HG02623 (cell line): ENCODE measurements around the gene HS6ST2.

Source experiments
- ATAC-seq: cut with Tn5 transposase; IDR thresholded peaks from one replicate; pipeline ENCODE4 v1.9.1; 2021; ENCODE audit warnings: moderate library complexity; ENCODE audit not compliant: unreplicated experiment

HS6ST2 gene

DNA sequence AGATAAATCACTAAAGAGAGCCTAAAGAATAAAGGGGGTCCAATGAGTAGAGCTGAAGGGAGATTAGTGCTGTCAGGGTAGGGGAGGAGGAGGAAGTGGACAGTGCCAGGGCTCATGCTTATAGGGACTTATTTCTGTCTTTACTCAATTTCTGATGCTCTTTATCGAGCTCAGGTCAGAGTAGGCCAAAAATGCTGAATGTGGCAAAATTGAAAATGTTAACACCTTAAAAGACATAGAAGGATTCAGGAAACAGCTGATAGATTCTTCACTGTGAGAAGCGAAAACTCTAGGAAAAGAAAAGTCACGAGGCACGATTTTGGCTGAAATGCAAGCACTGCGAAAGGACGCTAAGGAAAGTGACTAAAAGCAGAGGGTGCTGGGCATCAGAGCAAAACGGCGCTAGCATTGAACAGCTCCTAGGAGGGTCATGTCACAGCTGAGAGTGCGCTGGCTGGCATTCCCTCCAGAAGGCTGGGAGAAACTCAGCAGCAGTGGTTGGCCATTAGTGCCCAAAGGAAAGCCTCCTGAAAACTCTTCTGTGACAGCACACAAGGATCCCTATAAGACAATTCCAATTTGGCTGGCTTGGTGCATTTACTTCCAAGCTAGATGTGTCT is 150.9 kb downstream of the HS6ST2 start:
- ATAC-seq = no peak

GRCh38 chrX:132802033-132802432 is 156.4 kb downstream of the HS6ST2 start:
- ATAC-seq = no peak

DNA sequence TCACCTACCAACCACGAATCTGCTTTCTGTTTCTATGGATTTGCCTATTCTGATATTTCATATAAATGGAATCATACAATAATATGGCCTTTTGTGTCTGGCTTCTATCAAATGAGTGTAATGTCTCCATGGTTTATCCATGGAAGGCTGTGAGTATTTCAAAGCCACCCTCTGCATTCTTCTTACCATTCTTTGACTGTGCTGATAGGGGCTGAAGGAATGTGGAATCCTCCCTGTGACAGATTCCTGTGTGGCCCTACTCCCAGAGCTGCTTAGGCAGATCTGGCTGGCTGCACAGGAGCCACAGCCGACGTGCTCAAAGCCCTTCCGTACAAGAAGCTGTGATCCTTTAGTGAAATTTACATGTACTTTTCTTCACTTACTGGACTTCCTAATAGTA is 163.2 kb downstream of the HS6ST2 start:
- no peak for ATAC-seq

- ATAC-seq = no peak
Measured at GRCh38 chrX:132791714-132792113, 166.7 kb downstream of the HS6ST2 start.

DNA sequence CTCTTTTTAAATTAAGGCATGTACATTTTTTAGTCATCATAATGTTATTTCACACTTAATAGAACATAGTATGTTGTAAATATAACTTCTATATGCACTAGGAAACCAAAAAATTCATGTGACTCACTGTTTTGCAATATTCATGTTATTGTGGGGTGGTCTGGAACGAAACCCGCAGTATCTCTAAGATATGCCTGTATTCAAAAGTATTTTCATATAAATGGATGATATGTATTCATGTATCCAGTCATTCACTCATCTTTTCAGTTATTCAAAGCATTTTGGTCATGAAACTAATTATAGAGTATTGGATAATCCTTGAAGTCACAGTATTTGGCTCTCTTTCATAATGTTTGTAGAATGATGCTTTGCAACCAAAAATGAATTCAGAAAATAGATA is 168.1 kb downstream of the HS6ST2 start:
- no peak for ATAC-seq

DNA sequence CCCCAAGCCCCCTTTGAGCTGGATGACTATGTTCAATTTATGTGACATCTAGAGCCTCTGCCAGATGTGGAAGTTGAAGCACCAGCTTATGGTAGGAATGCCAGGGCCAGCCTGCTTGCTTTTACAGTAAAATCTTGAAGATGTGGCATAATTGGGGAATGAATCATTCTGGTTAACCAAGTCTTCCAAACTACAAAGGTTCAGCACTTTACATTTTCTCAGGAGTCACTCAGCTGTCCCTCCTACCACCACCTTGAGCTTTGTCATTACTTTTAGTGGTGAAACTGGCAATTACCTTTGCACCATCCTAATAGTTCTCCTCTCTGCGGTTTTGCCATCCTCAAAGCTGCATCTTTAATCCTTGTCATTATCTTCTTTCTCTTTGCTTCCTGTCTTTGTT is 172.2 kb downstream of the HS6ST2 start:
- ATAC-seq = no peak

GRCh38 chrX:132778917-132779316 is 179.5 kb downstream of the HS6ST2 start:
- ATAC-seq = no peak

DNA sequence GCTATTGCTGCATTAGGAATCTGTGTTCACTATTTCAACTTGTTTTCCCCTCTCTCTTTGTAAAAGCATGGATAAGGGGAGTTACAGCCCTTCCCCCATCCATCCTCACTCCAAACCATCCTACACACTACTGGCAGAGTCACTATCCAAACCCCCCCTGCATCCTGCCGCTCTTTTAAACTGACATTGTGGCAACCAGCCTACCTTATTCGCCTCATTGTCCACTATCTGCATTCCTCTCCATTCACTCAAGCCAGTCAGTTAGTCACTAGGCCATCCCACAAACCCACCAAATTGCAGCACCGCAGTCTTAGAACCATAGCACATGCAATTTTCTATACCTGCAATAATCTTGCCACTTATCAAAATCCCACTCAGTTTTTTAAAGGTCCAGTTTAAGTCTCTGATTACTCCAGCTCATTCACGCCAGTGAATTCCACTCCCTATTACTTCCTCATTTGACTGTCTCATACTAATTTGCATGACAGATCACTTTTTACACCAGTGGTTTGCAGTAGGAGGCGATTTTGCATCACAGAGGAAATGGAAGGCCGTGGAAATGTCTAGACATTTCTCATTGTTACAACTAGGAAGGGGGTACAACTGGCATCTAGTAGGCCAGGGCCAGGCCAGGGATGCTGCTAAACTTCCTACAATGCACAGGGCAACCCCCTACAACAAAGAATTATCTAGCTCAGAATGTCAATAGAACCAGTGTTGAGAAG is 181.8 kb downstream of the HS6ST2 start:
- ATAC-seq = no peak

GRCh38 chrX:132775263-132775823 is 183.1 kb downstream of the HS6ST2 start:
- no peak for ATAC-seq

GRCh38 chrX:132774010-132774714 is 184.3 kb downstream of the HS6ST2 start:
- ATAC-seq = no peak

DNA sequence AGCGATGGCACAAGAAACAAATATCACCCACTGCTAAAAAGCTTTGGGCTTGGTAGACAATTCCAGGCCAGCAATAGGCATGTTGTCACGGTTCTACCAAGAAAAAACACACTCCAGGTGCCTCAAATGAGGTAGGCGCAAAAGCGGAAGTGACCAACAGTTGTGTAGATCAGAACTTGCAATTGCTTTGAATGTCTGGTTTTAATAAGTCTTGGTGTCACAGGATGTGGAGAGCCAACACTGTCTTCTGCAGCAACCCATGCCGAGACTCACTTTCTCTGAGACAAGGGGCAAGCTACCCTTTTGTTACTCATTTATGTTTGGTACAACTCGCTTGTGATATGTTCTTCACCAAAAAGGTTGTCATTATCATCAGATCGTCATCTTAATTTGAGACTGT is 188.8 kb downstream of the HS6ST2 start:
- ATAC-seq = no peak

DNA sequence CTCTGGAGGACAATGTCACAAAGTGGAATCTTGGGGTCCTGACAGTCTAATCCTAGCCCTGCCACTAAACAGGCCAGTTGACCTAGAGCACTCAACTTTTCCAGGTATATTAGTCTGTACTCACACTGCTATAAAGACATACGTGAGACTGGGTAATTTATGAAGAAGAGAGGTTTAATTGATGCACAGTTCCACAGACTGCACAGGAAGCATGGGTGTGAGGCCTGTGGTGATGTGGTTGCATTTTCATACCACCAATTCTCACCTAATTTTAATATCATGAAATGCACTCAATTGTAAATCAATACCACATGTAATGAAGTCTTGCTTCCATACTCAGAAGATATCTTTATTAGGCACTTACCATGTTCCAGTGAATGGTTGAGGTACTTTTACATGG is 192.0 kb downstream of the HS6ST2 start:
- ATAC-seq = no peak

DNA sequence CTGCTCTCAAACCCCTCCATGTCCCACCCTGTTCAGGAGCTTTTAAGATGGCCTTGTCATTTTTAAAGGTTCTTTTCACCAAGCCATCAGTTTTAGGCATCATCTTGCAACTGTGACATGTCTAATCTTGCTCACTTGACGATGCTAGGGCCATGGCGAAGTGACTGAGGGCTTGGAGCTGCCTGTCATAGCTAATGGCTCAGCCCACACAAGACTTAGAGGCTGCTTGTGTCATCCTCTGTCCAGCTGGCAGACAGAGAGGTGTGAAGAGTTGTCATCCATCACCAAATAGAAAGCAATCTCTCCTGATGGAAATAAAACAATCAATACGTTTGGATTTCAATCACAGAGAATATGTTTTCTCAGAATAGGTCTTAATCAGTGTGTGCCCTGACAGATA is 194.9 kb downstream of the HS6ST2 start:
- no peak for ATAC-seq

DNA sequence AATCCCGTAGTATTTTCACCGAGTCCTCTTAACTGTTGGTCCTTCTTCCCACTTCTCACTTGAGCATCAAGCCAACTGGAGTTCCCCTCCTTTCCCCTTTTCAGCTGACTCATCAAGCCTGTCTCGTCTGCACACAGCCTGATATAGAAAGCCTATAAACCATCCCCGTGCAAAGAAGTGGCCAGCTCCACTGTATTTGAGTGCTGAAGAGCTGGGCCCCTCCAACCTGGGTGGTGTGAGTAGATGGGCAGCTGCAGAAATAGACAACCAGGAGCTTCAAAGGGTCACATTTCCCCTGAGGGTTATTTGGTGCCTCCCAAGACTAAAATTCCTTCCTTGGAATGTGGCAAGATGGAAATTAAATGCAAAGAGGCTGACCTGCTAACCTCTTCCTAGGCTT is 199.7 kb downstream of the HS6ST2 start:
- no peak for ATAC-seq

DNA sequence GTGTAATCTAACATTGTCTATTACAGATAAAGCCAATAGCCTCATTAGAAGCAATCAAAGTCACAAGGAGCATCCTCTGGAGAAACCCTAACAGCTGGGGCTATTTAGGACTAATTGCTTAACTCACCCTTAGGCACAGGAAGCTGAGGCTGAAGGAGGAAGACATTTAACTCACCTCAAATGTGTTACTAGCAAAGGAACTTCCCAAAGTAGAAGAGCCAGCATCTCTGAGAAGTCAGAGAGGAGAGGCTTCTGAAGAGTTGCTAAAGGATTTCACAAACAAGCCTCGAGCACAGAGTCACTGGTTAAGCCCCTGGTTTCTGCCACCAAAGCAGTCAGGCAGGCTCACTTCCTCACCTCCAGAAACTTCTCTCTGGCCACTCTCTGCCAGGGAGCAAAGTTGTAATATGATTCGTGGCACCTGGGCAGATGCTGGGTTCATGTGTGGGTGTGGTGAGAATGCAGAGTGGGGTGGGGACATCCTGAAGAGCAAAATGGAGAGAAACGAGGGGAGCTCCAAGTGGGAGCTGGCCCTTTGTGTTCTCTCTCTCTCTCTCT is 201.3 kb downstream of the HS6ST2 start:
- ATAC-seq = no peak

DNA sequence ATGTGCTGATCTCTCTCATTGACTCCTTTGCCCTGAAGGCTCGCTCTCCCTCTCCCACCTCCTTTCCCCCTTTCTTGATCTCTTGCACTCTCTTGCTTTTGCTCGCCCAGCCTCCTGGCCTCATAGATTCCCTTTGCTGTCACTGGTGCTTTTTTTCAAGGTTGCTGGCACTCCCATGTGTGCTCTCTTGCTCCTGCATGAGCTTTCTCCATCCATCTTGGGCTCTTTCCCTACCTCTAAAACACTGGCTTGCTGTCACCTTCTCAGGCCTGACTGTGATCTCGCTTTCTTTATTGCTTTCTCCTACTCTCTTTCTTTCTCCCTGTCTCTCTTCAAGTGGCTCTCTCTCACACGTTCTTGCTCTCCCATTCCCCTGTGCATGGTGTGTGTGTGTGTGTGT is 202.0 kb downstream of the HS6ST2 start:
- no peak for ATAC-seq

- ATAC-seq = no peak
Measured at GRCh38 chrX:132751063-132751690, 207.3 kb downstream of the HS6ST2 start.

- ATAC-seq = no peak
Measured at GRCh38 chrX:132750331-132751062, 207.9 kb downstream of the HS6ST2 start.

DNA sequence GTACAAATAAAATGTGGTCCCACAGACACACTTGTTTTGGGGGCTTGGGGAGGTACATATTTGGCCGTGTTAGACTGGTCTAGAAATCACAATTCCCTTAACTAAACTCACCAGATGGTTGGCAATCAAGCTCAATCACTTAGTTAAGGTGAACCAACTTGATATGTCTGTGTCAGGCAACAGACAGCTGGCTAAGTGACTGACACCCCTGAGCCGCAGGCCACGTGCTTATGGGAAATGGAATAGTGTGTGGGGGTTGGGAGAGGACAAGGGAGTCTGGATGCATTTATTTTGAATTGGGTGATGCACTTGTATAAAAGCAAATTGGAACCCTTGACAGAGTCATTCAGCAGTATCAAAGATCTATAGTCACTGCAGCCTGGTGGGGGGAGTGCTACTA is 209.0 kb downstream of the HS6ST2 start:
- no peak for ATAC-seq

DNA sequence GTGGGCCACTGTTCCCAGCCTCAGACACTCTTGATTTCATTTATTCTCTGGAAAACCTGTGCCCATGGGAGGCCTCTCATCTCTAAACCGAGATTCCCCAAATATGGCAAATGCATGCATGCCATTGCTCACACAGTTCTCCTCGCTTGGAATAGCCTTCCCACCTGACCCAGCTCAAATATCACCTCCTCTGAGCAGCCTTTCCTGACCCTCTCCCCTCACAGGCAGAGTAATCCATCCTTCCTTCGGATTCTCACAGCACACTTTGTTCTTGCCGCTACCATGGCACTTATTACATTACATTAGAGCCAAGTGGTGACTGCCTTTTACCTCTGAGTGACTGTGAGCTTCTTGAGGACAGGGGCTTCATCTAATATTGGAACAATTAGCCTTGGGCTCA is 209.5 kb downstream of the HS6ST2 start:
- no peak for ATAC-seq
